ENCODE measurements around the gene ADAMTS2.
"Not testable (repeated sequence)": the region's sequence is repeated elsewhere in the genome, so short reads cannot be mapped to it uniquely, and the experiment has no call there.

ADAMTS2 gene

GRCh38 chr5:179217356-179217755, 127.9 kb downstream of the ADAMTS2 start:
- DNase-seq (ENCODE audit: low read depth in 2 of 2) = no peak

- not testable (repeated sequence) for DNase-seq (ENCODE audit: low read depth in 2 of 2)
Measured at GRCh38 chr5:179216381-179216780, 128.9 kb downstream of the ADAMTS2 start.

GRCh38 chr5:179215576-179215975, 129.7 kb downstream of the ADAMTS2 start:
- DNase-seq (ENCODE audit: low read depth in 2 of 2) = no peak

GRCh38 chr5:179214678-179215077, 130.6 kb downstream of the ADAMTS2 start:
- no peak for DNase-seq (ENCODE audit: low read depth in 2 of 2)

GRCh38 chr5:179212870-179213269, 132.4 kb downstream of the ADAMTS2 start:
- no peak for DNase-seq (ENCODE audit: low read depth in 2 of 2)

- DNase-seq (ENCODE audit: low read depth in 2 of 2) = no peak
Measured at GRCh38 chr5:179211631-179212030, 133.6 kb downstream of the ADAMTS2 start.

- no peak for DNase-seq (ENCODE audit: low read depth in 2 of 2)
Measured at GRCh38 chr5:179211068-179211467, 134.2 kb downstream of the ADAMTS2 start.

GRCh38 chr5:179210478-179210877, 134.8 kb downstream of the ADAMTS2 start:
- DNase-seq (ENCODE audit: low read depth in 2 of 2) = no peak

- DNase-seq (ENCODE audit: low read depth in 2 of 2) = no peak
Measured at GRCh38 chr5:179209359-179210150, 135.7 kb downstream of the ADAMTS2 start.

GRCh38 chr5:179208706-179209358, 136.4 kb downstream of the ADAMTS2 start:
- no peak for DNase-seq (ENCODE audit: low read depth in 2 of 2)

- DNase-seq (ENCODE audit: low read depth in 2 of 2) = no peak
Measured at GRCh38 chr5:179207920-179208705, 137.1 kb downstream of the ADAMTS2 start.

GRCh38 chr5:179207470-179207869, 137.8 kb downstream of the ADAMTS2 start:
- DNase-seq (ENCODE audit: low read depth in 2 of 2) = no peak

- DNase-seq (ENCODE audit: low read depth in 2 of 2) = no peak
Measured at GRCh38 chr5:179206366-179206765, 138.9 kb downstream of the ADAMTS2 start.

- DNase-seq (ENCODE audit: low read depth in 2 of 2) = no peak
Measured at GRCh38 chr5:179205277-179205676, 140.0 kb downstream of the ADAMTS2 start.

GRCh38 chr5:179204572-179204971, 140.7 kb downstream of the ADAMTS2 start:
- DNase-seq (ENCODE audit: low read depth in 2 of 2) = no peak

GRCh38 chr5:179203248-179203647, 142.0 kb downstream of the ADAMTS2 start:
- DNase-seq (ENCODE audit: low read depth in 2 of 2) = no peak

- no peak for DNase-seq (ENCODE audit: low read depth in 2 of 2)
Measured at GRCh38 chr5:179201986-179202385, 143.3 kb downstream of the ADAMTS2 start.

GRCh38 chr5:179199246-179199645, 146.0 kb downstream of the ADAMTS2 start:
- DNase-seq (ENCODE audit: low read depth in 2 of 2) = no peak

GRCh38 chr5:179198825-179199224, 146.4 kb downstream of the ADAMTS2 start:
- no peak for DNase-seq (ENCODE audit: low read depth in 2 of 2)

GRCh38 chr5:179196405-179197079, 148.7 kb downstream of the ADAMTS2 start:
- DNase-seq (ENCODE audit: low read depth in 2 of 2) = no peak

GRCh38 chr5:179195561-179196404, 149.5 kb downstream of the ADAMTS2 start:
- no peak for DNase-seq (ENCODE audit: low read depth in 2 of 2)
